ENCODE data around the gene MS4A10. TPM values are rescaled to one million over a fixed set of nuclear protein-coding genes. Genes with fewer than 3 reads are reported as not detected.

Gene MS4A10
- total RNA-seq, 2 experiments from 2014 or later: not detected

GRCh38 chr11:60842668-60843600, 57.8 kb downstream of the MS4A10 start:
- H3K9me3 Mint-ChIP-seq: no peaks in the 10 kb centered on the region
- peak overlapping the region; percentile 86 for H3K27ac Mint-ChIP-seq
- H3K4me1 Mint-ChIP-seq: peaks cover 52% of the 10 kb centered on the region
- CTCF ChIA-PET: interaction anchor here (1.4 to 4.9 kb wide), 3 partner anchors 11 to 73 kb away, joined by 4 to 23 read pairs (median 16); no protein-coding TSS in a partner anchor
- H3K4me3 Mint-ChIP-seq: peak overlapping the region; percentile 79
- POLR2A ChIA-PET: interaction anchor here (0.7 to 1.2 kb wide), 7 partner anchors 8 to 239 kb away, joined by 3 to 6 read pairs (median 3); partner anchors contain the start of genes CD6, PRPF19 and PTGDR2
- H3K27me3 Mint-ChIP-seq: no peaks in the 10 kb centered on the region
- DNase-seq: no peak
- H3K36me3 Mint-ChIP-seq (ENCODE audit: low read depth): no peaks in the 10 kb centered on the region

- no peak for DNase-seq
- H3K4me3 Mint-ChIP-seq: peak overlapping the region; percentile 79
- POLR2A ChIA-PET: interaction anchor here (1.3 kb wide), 1 partner anchor 27 kb away, joined by 10 read pairs; no protein-coding TSS in a partner anchor
- H3K9me3 Mint-ChIP-seq: no peaks in the 10 kb centered on the region
- no peaks in the 10 kb centered on the region for H3K27me3 Mint-ChIP-seq
- H3K4me1 Mint-ChIP-seq: peaks cover 46% of the 10 kb centered on the region
- peak overlapping the region; percentile 38 for H3K27ac Mint-ChIP-seq
- H3K36me3 Mint-ChIP-seq (ENCODE audit: low read depth): peaks cover 5% of the 10 kb centered on the region
- CTCF ChIA-PET: interaction anchor here (1.4 to 4.9 kb wide), 3 partner anchors 13 to 71 kb away, joined by 4 to 23 read pairs (median 4); no protein-coding TSS in a partner anchor
These were observed 59.1 kb downstream of the MS4A10 start for GRCh38 chr11:60844045-60844869.

GRCh38 chr11:60844870-60845221, 59.7 kb downstream of the MS4A10 start:
- POLR2A ChIA-PET: interaction anchor here (1.3 kb wide), 1 partner anchor 26 kb away, joined by 10 read pairs; no protein-coding TSS in a partner anchor

GRCh38 chr11:60845338-60845737, 60.2 kb downstream of the MS4A10 start:
- DNase-seq: no peak
- Mint-ChIP-seq H3K27me3 (no peaks in the 10 kb centered on the region), H3K9me3 (no peaks in the 10 kb centered on the region), H3K36me3 (ENCODE audit: low read depth) (peaks cover 11% of the 10 kb centered on the region), H3K27ac (no peak overlapping the region), H3K4me1 (peaks cover 45% of the 10 kb centered on the region), H3K4me3 (peak overlapping the region; percentile 45)
- POLR2A ChIA-PET: no interaction called here
- CTCF ChIA-PET: interaction anchor here (1.4 to 1.5 kb wide), 2 partner anchors 14 to 43 kb away, joined by 4 to 5 read pairs; no protein-coding TSS in a partner anchor

More at GRCh38 chr11:60844870-60845221, 59.7 kb downstream of the MS4A10 start:
- H3K4me1 Mint-ChIP-seq: peaks cover 46% of the 10 kb centered on the region
- no peak for DNase-seq
- H3K27me3 Mint-ChIP-seq: no peaks in the 10 kb centered on the region
- H3K4me3 Mint-ChIP-seq: peak overlapping the region; percentile 79
- peak overlapping the region; percentile 54 for H3K27ac Mint-ChIP-seq
- H3K36me3 Mint-ChIP-seq (ENCODE audit: low read depth): peaks cover 6% of the 10 kb centered on the region
- no peaks in the 10 kb centered on the region for H3K9me3 Mint-ChIP-seq
- CTCF ChIA-PET: interaction anchor here (1.5 kb wide), 1 partner anchor 43 kb away, joined by 4 read pairs; no protein-coding TSS in a partner anchor

GRCh38 chr11:60847281-60847680, 62.1 kb downstream of the MS4A10 start:
- H3K4me3 Mint-ChIP-seq: no peak overlapping the region
- H3K27me3 Mint-ChIP-seq: no peaks in the 10 kb centered on the region
- no peak for DNase-seq
- no peak overlapping the region for H3K27ac Mint-ChIP-seq
- ChIA-PET POLR2A (interaction anchor here (1.4 kb wide), 1 partner anchor 8 kb away, joined by 4 read pairs; the partner anchor contains the start of gene PTGDR2), CTCF (interaction anchor here (2.2 kb wide), 1 partner anchor 40 kb away, joined by 7 read pairs; no protein-coding TSS in a partner anchor)
- peaks cover 32% of the 10 kb centered on the region for H3K4me1 Mint-ChIP-seq
- H3K9me3 Mint-ChIP-seq: no peaks in the 10 kb centered on the region
- peaks cover 27% of the 10 kb centered on the region for H3K36me3 Mint-ChIP-seq (ENCODE audit: low read depth)

GRCh38 chr11:60847896-60848295, 62.8 kb downstream of the MS4A10 start:
- no peak for DNase-seq
- Mint-ChIP-seq H3K27ac (no peak overlapping the region), H3K4me1 (peaks cover 28% of the 10 kb centered on the region), H3K4me3 (no peak overlapping the region), H3K36me3 (ENCODE audit: low read depth) (peaks cover 27% of the 10 kb centered on the region), H3K9me3 (no peaks in the 10 kb centered on the region), H3K27me3 (no peaks in the 10 kb centered on the region)
- ChIA-PET POLR2A (no interaction called here), CTCF (interaction anchor here (2.2 kb wide), 1 partner anchor 40 kb away, joined by 7 read pairs; no protein-coding TSS in a partner anchor)

GRCh38 chr11:60848714-60849151, 63.6 kb downstream of the MS4A10 start:
- POLR2A ChIA-PET: no interaction called here
- Mint-ChIP-seq H3K36me3 (ENCODE audit: low read depth) (peaks cover 27% of the 10 kb centered on the region), H3K4me1 (peaks cover 20% of the 10 kb centered on the region)

GRCh38 chr11:60849641-60850520, 64.7 kb downstream of the MS4A10 start:
- ChIA-PET POLR2A (no interaction called here), CTCF (interaction anchor here (1.2 to 3.7 kb wide), 3 partner anchors 18 to 49 kb away, joined by 3 to 15 read pairs (median 4); no protein-coding TSS in a partner anchor)
- DNase-seq: no peak
- peaks cover 9% of the 10 kb centered on the region for H3K4me1 Mint-ChIP-seq
- no peak overlapping the region for H3K4me3 Mint-ChIP-seq
- no peak overlapping the region for H3K27ac Mint-ChIP-seq
- H3K36me3 Mint-ChIP-seq (ENCODE audit: low read depth): peaks cover 27% of the 10 kb centered on the region
- no peaks in the 10 kb centered on the region for H3K27me3 Mint-ChIP-seq
- H3K9me3 Mint-ChIP-seq: no peaks in the 10 kb centered on the region

More at GRCh38 chr11:60848714-60849151, 63.6 kb downstream of the MS4A10 start:
- H3K27ac Mint-ChIP-seq: peak overlapping the region; percentile 10
- CTCF ChIA-PET: interaction anchor here (3.7 kb wide), 1 partner anchor 39 kb away, joined by 15 read pairs; no protein-coding TSS in a partner anchor
- no peak for DNase-seq
- no peaks in the 10 kb centered on the region for H3K9me3 Mint-ChIP-seq
- no peaks in the 10 kb centered on the region for H3K27me3 Mint-ChIP-seq
- H3K4me3 Mint-ChIP-seq: no peak overlapping the region

Other genes with a start within 250 kb of the MS4A10 start
- gene MS4A8, start 85.7 kb upstream of the MS4A10 start, total RNA-seq: not detected
- not detected for gene MS4A18, start 60.6 kb upstream of the MS4A10 start, total RNA-seq
- gene MS4A15, start 28.5 kb upstream of the MS4A10 start, total RNA-seq: not detected
- 10 to 100 TPM; 15.3 to 16.5 TPM for gene CCDC86, start 56.8 kb downstream of the MS4A10 start, total RNA-seq
- 1 to 10 TPM; 5.7 TPM for gene PTGDR2, start 70.6 kb downstream of the MS4A10 start, total RNA-seq
- gene ZP1, start 82.2 kb downstream of the MS4A10 start, total RNA-seq: under 1 TPM in 1 of 2 experiments, not detected in 1; 0.18 TPM
- 100 to 1,000 TPM in 1 of 2 experiments, 10 to 100 TPM in 1; 99.2 to 103 TPM for gene PRPF19, start 121.3 kb downstream of the MS4A10 start, total RNA-seq
- 100 to 1,000 TPM; 101 to 110 TPM for gene TMEM109, start 128.8 kb downstream of the MS4A10 start, total RNA-seq
- gene TMEM132A, start 139.1 kb downstream of the MS4A10 start, total RNA-seq: under 1 TPM in 1 of 2 experiments, not detected in 1; 0.30 TPM
- gene SLC15A3, start 166.8 kb downstream of the MS4A10 start, total RNA-seq: 1 to 10 TPM in 1 of 2 experiments, under 1 TPM in 1; 0.28 to 1.0 TPM
- 100 to 1,000 TPM; 293 to 299 TPM for gene CD6, start 186.3 kb downstream of the MS4A10 start, total RNA-seq

Data from activated CD4-positive, alpha-beta memory T cell treated with anti-CD3 and anti-CD28 coated beads, Interleukin-2, amount 10 ng/mL, durations not matched to agents 7 days and 5 days (primary cell).